Right ventricle myocardium inferior (tissue), 1 donor: Measurements from ENCODE around the gene NAALAD2. TPM values are rescaled to one million over a fixed set of nuclear protein-coding genes. Genes with fewer than 3 reads are reported as not detected.
"Not testable (repeated sequence)": the region's sequence is repeated elsewhere in the genome, so short reads cannot be mapped to it uniquely, and the experiment has no call there.

Experiments used
- ATAC-seq: fragments of 200-7000 bp; cut with Tn5 transposase; one replicate; pipeline ENCODE4 v1.9.1; 2020; ENCODE audit warnings: mild to moderate bottlenecking, moderate library complexity
- DNase-seq: peaks from one replicate; pipeline ENCODE4 v3.0.0; 2021; ENCODE audit errors: missing footprints
- intact Hi-C: fragments of 100-400 bp; cut with DNase I; formaldehyde crosslinking; loops from one replicate; pipeline ENCODE4 v1.11.0; 2022
- total RNA-seq: library from RNA; stranded (reverse); fragmentation: NEBNext Ultra II Directional; extraction: Animal tissue kit (Norgen Biotek cat#: 25700); gene quantifications from one replicate; pipeline ENCODE4 v1.2.1, GENCODE V29; 2021
- donor health status: DM: no; HTN: yes; CAD: no; lungs with severe emphysema.

Gene NAALAD2
- total RNA-seq, 1 donor from 2014 or later, result 1.1 TPM

DNA sequence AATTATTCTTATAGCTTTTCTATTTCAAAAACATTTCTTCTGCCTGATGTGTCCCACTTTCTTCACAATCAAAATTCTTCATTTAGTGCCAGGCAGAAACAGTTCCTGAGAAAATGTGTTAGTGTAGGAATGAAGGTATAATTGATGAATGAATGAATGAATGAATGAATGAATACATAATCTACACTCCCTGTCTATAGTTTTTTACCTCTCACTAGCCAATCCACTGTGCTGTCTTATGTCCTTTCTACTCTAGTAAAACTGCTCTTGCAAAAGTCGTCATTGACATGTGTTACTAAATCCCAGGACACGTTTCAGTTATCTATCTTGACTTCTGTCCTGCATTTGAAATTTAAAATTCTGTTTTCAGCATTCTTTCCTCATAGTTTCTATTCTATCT is 45.5 kb downstream of the NAALAD2 start:
- DNase-seq, result no peak
- intact Hi-C loops, result no loop called here

DNA sequence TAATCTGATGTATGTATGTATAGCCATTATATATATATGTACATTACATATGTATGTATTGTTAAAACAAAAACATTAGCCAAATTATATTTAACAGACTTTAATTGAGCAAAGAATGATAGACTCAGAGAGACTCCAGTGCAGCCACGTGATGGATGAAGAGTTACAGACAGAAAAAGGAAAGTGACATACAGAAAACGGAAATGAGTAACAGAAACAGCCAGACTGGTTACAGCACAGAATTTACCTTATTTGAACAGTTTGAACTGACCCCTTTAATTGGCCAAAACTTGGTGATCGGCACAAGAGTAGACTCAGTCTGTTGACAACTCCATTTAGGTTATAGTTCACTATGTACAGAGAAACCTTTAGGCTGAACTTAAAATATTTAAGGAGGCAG is 53.4 kb downstream of the NAALAD2 start:
- intact Hi-C loops, result no loop called here
- DNase-seq (no peak), ATAC-seq (no peak)

More for the DNA sequence above, 45.5 kb downstream of the NAALAD2 start:
- ATAC-seq, result no peak

DNA sequence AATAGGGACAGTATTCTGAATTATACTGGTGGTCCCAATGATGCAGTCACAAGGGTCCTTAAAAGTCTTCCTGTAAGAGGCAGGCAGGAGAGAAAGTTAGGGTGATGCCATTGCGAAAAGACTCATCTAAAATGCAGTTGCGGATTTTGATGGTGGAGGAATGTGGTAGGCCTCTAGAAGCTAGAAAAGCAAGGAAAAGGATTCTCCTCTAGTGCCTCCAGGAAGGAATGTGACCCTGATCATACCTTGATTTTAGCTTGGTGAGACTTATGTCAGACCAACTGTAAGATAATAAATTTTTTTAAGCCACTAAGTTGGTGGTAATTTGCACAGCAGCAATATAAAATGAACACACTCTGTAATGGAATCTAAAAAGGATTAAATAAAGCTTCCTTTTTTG is 54.5 kb downstream of the NAALAD2 start:
- no peak for ATAC-seq
- intact Hi-C loops, result no loop called here

DNA sequence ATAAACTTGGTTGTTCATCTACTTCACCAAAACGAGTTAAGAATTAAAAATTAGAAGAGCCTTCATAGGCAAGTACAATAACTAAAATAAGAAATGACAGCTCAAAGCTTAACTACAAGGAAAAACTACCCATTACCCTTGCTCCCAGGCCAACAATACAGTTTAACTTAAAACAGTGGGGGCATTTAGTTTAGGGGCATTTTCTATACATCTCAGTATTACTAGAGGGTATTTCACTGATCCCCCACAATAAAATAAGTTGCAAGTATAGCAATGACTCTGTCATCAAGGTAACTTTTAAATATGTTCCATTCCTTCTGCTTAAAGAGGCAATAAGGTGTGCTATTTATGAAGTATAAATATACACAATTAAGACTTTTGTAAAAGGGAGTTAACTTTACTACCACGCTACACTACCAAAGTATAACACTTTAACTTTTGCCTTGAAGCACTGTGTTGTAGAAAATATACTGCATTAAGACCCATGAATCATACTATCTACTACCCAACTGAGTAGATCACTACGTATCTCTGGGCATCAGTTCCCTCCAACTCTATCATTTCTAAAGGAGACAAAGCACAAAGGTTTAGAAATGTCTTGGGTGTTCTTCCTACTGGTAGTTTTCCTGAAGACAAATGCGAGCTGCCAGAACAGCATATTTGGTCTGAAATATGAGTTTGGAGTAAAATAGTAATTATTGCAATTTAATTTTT is 58.6 kb downstream of the NAALAD2 start:
- ATAC-seq (no peak), DNase-seq (no peak)
- intact Hi-C loops, result no loop called here

More for the DNA sequence above, 54.5 kb downstream of the NAALAD2 start:
- DNase-seq, result no peak

GRCh38 chr11:90197377-90197776 is 62.9 kb downstream of the NAALAD2 start:
- ATAC-seq (no peak), DNase-seq (no peak)
- intact Hi-C loops, result no loop called here

DNA sequence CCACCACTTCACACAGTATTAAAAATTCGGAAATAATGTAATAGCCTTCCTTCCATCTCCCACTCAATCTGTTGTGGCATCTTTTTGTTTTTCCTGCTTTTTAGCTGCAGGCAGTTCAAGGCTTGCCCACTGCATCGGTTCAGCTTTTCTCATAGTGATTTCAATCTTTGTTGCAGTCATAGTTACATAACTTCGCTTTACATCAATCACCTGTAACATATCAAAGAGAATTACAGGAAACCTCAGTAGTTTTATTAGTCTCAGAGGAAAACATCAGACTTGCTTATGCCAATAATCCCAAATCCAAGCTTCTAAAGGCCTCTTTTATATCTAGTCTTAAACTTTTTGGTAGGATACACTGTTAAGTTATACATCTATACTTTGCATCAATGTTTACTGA is 67.9 kb downstream of the NAALAD2 start:
- DNase-seq (no peak), ATAC-seq (no peak)
- intact Hi-C loops, result no loop called here

- DNase-seq, result no peak
- no peak for ATAC-seq
- intact Hi-C loops, result no loop called here
Measured at GRCh38 chr11:90204407-90204806, 69.9 kb downstream of the NAALAD2 start.

DNA sequence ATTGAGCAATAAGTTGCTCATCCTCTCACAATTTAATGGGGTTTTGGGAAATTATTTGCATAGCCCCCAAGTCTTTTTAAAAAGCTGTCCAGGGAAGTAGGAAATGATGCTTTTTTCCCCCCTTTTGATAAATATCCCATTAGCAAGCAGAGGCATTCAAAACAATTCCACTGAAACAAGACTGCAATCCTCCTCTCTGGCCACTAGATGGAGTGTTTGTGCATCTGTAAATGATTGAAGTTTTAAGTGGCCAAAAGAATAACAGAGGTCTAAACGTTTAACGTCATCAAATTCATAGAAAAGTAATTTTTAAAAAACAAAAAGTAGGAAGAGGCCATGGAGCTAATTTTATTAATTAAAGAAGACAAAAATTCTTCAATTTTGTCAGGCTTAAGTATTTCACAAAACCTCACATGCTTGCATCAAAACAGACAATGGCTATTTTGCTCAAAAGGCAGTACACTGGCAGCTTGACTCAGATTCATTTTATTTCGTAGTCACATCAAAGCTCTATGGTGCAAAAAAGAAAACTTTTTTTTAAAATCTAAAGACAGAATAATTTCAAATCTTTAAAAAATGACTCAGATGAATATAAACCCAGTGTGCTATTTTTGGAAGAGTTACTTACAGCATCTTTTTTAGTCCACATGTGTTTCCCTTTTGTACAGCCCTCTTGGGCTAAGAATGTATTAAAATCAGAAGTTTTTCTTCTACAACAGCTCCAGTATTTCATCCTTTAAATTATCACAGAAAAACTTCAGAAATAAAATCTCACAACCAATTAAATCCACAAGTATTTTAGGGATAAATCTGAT is 70.6 kb downstream of the NAALAD2 start:
- intact Hi-C loops, result no loop called here
- no peak for ATAC-seq
- no peak for DNase-seq

GRCh38 chr11:90207992-90208391 is 73.5 kb downstream of the NAALAD2 start:
- ATAC-seq, intact Hi-C loops: not testable (repeated sequence)
- DNase-seq, result peak; percentile 35

DNA sequence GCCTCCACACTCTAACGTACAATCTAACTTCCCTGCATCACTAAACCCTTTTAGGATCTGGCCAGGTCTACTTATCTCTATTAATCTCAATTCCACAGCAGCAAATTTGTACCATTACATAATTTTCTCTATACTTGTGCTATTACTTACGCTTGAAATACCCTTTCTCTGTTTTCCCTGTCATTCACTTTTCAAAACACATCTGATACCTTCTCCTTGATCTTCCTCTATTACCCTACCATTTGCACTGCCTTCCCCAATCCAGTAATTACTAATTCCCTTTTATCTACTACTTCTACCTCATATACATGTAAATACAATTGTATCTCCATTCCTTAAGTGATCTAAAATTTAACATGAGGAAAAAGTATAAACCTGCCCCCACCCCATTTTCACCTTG is 74.4 kb downstream of the NAALAD2 start:
- ATAC-seq, result no peak
- no peak for DNase-seq
- intact Hi-C loops, result no loop called here

DNA sequence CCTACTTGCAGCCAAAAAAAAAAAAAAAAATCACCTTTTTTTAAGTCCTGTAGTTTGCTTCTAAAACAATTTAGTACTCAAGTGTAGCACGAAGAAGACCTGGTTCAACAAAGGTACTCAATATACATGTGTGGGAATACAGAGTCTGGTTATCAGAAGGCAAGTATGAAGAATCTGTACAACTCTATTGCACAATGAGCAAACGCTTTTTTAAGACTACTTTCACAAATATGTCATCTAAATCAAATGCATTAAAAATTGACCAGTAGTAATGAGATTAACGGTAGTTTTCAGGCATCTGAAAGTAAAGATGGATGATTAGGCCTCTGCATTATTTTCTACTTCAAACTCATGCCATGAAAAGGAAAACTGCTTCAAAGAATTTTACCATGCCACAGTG is 78.9 kb downstream of the NAALAD2 start:
- DNase-seq (no peak), ATAC-seq (no peak)
- intact Hi-C loops, result no loop called here

DNA sequence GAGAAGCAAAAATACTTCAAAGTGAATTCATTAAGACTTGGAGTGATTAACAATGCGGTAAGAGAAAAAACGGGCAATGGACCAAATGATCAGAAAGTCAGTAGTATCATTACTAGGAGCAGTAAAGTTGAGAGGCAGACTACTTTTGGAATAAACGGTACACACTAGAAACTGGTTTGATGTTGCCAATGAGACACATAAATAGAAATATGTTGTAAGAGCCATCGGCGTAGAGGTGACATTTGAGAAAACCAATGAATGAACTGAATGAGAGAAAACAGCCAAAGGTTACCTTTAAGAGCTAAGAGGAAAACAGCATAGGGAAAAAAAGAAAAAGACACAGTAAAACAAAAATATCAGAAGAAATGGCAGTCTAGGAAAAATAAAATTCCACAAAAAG is 82.1 kb downstream of the NAALAD2 start:
- DNase-seq (no peak), ATAC-seq (peak; percentile 70)
- intact Hi-C loops, result no loop called here

GRCh38 chr11:90218606-90219005 is 84.1 kb downstream of the NAALAD2 start:
- DNase-seq, result no peak
- intact Hi-C loops, result no loop called here
- no peak for ATAC-seq

DNA sequence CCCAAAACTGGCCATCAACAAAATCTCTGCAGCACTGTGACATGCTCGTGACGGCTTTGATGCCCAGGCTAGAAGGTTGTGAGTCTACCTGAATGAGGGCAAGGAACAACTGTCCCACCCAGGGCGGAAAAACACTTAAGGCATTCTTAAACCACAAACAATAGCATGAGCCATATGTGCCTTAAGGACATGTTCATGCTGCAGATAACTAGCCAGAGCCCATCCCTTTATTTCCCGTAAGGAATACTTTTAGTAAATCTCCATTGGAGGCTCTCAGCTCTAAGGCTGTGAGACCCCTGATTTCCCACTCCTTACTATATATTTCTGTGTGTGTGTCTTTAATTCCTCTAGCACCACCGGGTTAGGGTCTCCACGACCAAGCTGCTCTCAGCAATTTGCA is 85.0 kb downstream of the NAALAD2 start:
- intact Hi-C loops, result no loop called here
- no peak for DNase-seq
- ATAC-seq, result no peak

- DNase-seq, result no peak
- ATAC-seq, result no peak
- intact Hi-C loops, result no loop called here
Measured at GRCh38 chr11:90220391-90220790, 85.9 kb downstream of the NAALAD2 start.

DNA sequence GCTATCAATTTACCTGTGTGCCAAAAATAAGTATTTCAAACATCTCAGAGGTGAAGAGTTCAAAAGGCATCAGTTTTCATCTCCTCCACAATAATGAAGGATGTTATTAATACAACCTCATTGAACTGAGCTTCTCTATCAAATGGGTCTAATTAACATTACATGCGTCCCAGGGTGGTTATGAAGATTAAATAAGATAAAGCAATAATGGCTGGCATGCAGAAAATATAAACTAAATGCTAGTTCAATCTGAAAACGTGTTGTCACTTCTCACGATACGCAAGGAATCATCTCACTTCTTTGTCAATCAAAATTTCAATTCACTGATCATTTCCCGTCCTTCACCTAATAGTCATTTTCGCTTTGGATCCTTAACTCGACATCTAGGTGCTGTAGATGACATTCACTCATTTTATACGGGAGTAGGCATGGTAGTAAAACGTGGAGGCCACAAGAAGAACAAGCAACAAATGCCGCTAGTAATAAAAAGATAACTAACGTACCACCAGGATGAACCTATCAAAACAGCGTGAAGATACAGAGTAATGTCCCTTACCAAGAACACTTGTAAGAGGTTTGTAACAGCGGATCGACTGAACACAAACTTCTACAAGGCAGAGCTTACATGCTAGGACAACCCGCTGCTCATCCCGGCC is 87.5 kb downstream of the NAALAD2 start:
- peak; percentile 4 for ATAC-seq
- DNase-seq, result no peak
- intact Hi-C loops, result no loop called here

- intact Hi-C loops, result no loop called here
- peak; percentile 94 for DNase-seq
- ATAC-seq, result peak; percentile 97
Measured at GRCh38 chr11:90222459-90223247, 88.2 kb downstream of the NAALAD2 start, which contains the start of gene CHORDC1. Gene CHORDC1 (minus strand): TSS chr11:90223049. CDS start chr11:90222954, 95 bp downstream.

- ATAC-seq (peak; percentile 69), DNase-seq (no peak)
- intact Hi-C loops, result no loop called here
Measured at GRCh38 chr11:90223248-90223585, 88.8 kb downstream of the NAALAD2 start.

DNA sequence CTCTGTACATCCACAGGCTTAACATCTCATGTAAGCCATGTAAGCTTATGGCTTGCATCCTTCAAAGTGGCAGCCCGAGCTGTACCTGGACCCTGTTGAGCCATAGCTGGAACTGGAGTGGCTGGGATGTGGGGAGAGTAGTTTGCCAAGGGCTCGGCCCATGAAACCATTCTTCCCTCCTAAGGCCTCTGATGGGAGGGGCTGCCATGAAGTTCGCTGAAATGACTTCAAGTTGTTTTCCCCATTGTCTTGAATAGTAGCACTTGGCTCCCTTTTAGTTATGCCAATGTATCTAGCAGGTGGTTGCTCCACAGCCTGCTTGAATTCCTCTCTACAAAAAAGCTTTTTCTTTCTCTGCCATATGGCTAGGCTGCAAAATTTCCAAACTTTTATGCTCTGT is 93.6 kb downstream of the NAALAD2 start:
- ATAC-seq, result no peak
- DNase-seq, result no peak
- intact Hi-C loops, result no loop called here
